ENCODE data around the gene TTC12. TPM values are rescaled to one million over a fixed set of nuclear protein-coding genes. Genes with fewer than 3 reads are reported as not detected.

TTC12 gene
- total RNA-seq, 2 donors from 2014 or later = 12.8 to 14.4 TPM

DNA sequence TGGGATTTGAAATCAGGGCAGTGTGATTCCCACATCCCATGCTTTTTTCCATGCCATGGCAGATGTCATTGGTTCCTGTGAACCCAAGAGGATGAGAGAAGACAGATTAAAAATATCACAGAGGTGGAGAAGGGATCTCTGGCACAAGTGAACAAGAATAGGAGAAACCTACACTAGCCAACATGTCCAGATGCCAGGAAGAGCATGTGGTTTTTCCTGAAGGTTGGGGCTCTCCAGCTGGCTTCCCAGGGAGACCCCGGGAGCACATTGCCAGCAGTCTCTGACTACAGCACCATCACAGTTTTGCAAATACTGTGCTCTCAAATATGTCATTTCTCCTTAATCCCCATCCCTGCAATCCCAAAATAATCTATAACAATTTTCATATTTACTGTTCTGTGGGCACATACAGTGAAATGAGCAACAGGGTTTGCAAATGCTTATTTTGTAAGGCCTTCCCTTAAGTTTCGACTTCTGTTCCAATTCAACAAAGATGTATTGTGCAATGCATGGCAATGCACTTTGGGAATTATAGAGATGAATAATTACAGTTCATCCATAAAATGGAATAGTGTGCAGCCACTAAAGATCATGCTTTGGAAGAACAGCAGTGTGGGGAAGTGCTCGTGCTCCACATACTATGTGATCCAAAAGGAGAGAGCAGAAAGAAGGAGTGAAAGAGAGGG lies 78.0 kb downstream of the TTC12 start:
- no peak for ATAC-seq
- intact Hi-C loops (cut with DNase I, micrococcal nuclease) = no loop called here
- no peak for DNase-seq

DNA sequence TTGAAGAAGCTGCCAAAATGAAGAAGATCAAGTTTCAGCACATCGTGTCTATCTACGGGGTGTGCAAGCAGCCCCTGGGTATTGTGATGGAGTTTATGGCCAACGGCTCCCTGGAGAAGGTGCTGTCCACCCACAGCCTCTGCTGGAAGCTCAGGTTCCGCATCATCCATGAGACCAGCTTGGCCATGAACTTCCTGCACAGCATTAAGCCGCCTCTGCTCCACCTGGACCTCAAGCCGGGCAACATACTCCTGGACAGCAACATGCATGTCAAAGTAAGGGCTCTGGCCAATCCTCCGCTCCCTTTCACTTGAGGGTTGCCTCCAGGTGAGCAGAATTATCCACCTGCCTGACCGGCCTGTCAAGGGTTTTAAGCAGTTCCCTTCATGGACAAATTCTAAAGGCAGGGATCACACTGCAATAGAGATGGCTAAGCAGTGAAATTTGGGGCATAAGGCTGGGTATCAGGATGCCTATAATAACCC lies 79.2 kb downstream of the TTC12 start:
- DNase-seq (no peak), ATAC-seq (no peak)
- intact Hi-C loops (cut with DNase I, micrococcal nuclease) = no loop called here

DNA sequence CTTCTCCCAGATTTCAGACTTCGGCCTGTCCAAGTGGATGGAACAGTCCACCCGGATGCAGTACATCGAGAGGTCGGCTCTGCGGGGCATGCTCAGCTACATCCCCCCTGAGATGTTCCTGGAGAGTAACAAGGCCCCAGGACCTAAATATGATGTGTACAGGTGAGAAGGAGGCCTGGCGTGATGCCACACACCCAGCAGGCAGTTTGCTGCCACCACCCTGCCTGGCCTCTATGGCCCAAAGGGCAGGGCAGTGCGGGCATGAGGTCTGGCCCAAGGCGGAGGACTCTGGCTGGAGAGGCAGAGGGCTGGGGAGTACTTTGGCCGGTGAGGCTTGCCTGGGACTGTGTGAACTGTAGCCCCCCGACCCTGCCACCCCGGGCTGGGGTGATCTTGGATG lies 80.5 kb downstream of the TTC12 start:
- intact Hi-C loops (cut with DNase I, micrococcal nuclease) = no loop called here
- no peak for ATAC-seq
- DNase-seq = no peak

DNA sequence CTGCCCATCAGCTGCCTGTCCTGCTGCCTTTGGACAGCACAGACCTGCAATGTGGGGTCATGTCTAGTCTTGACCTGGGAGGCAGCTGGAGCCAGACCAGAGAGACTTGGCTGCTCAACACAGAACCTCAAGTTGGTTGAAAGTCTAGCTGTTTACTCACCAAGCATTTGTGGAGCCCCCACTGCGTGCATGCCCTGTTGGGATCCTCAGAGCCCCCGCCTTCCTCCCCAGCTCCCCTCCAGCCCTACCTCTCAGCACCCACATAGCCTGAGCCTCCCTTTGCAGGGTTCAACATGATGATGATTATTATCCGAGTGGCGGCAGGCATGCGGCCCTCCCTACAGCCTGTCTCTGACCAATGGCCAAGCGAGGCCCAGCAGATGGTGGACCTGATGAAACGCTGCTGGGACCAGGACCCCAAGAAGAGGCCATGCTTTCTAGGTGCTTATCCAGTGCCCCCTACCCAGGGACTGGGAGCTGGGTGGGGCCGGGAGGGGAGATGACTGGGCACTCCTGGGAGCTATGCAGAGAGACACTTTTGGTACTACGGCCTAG lies 81.5 kb downstream of the TTC12 start:
- ATAC-seq (no peak), DNase-seq (no peak)
- intact Hi-C loops (cut with DNase I, micrococcal nuclease) = no loop called here

DNA sequence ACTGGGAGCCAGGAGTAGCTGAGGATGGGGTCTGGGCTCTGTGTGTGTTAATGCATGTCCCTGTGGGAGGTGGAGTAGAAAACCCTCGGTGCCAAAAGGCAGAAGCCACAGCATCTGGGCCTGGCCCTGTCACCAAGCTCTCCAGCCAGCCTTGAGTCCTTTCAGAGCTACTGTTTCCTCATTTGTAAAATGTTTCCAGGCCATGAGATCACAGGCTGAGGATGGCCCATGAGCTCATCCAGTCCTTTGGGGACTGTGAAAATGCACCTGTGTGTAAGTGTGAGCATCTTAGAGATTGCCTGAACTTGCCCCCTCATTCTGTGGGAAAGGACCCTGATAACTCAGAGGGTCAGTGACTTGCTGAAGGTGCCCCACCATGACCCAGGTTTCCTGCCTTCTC lies 82.3 kb downstream of the TTC12 start:
- ATAC-seq (no peak), DNase-seq (no peak)
- intact Hi-C loops (cut with DNase I, micrococcal nuclease) = no loop called here

DNA sequence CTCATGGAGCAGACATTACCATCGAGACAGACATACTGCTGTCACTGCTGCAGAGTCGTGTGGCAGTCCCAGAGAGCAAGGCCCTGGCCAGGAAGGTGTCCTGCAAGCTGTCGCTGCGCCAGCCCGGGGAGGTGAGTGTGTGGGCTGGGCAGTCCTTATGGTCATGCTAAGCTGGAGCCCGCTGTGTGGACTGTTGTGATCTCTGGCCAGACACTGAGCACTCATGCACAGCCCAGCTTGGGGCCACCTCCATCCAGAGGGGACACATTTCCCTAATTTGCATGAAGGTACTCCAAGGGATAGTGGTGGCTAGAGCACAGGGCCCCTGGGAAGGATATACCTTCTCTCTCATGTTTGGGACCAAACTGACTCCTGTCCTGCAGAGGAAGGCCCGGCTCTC lies 82.8 kb downstream of the TTC12 start:
- DNase-seq (no peak), ATAC-seq (no peak)
- intact Hi-C loops (cut with DNase I, micrococcal nuclease) = no loop called here

DNA sequence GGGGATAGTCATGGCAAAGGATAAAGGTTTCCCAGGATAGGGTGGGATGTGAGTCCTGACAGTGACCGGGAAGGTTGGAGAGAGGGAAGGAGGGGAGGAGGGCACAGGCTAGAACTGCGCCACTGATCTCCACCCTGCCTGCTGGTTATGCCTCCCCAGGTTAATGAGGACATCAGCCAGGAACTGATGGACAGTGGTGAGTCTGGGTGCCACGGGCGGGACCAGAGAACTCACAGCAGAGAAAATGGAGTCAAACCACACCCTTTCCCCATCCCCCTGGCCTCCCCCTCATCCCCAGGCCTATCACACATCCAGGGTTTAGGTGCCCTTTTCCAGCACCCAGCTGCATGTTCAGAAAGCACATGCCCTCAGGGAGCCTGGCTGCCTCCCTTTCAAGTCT lies 83.4 kb downstream of the TTC12 start:
- DNase-seq (no peak), ATAC-seq (no peak)
- intact Hi-C loops (cut with DNase I, micrococcal nuclease) = no loop called here

DNA sequence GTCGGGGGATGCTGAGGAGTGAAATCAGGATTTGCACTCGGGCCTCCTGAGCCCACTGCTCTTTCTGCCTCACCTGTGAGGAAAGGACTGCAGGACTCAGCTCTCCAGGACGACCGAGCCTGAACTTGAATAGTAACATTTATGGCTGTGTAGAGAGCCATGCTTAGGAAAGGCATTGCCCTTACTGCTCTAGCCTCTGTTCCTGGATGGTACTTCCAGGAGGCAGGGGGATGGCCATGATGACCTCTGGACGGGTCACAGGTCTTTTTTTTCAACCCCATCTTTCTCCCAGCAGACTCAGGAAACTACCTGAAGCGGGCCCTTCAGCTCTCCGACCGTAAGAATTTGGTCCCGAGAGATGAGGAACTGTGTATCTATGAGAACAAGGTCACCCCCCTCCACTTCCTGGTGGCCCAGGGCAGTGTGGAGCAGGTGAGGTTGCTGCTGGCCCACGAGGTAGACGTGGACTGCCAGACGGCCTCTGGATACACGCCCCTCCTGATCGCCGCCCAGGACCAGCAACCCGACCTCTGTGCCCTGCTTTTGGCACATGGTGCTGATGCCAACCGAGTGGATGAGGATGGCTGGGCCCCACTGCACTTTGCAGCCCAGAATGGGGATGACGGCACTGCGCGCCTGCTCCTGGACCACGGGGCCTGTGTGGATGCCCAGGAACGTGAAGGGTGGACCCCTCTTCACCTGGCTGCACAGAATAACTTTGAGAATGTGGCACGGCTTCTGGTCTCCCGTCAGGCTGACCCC lies 84.5 kb downstream of the TTC12 start:
- no peak for ATAC-seq
- DNase-seq = no peak
- intact Hi-C loops (cut with DNase I, micrococcal nuclease) = no loop called here

DNA sequence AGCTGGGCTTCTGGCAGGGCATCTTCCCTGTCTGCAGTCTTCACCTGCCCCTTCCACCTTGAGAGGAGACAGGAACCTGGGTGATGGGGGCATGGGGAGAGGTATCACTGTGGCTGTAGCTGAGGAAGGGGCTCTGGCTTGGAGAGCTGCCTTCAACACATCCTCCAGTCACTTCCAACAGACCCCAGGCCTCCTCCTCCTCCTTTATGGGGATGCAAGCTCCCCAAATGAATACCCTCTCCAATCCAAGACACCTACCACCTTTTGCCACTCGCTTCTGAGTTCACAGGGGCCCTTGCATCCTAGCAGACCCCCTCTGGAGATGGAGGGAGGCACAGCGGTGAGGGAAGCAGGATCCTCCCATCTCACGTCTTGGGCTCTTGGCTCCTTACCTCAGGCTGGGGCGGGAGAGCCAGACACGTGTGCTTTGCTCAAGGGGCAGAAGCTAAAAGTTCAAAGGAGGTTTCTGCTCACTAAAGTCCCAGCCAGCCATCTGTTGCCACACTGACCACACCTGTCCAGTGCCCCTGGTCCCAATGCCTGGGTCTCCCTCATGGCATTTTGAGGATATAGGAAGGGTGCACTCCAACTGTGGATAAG lies 86.3 kb downstream of the TTC12 start:
- intact Hi-C loops (cut with DNase I, micrococcal nuclease) = no loop called here
- no peak for ATAC-seq
- DNase-seq = no peak

DNA sequence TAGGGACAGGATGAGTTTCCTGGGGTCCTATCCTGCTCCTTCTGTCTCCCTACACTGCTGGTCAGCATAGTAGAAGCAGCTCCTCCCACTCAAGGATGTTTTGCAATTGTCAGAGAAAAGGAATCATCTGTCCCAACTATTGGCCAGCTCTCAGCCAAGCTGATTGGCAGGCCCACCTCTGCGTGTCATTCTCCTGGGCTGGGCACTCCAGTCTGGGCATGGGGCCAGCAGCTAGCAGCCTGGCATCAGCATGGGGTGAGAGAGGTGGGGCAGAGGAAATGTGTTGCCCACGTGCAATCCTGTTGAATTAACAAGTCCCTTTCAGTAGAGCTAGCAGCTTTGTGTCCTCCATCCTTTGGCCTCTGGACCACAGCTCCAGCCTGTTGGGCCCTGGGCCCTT lies 87.3 kb downstream of the TTC12 start:
- DNase-seq = peak; percentile 64 to 70
- intact Hi-C loops (cut with DNase I, micrococcal nuclease) = no loop called here
- ATAC-seq = peak; percentile 99

DNA sequence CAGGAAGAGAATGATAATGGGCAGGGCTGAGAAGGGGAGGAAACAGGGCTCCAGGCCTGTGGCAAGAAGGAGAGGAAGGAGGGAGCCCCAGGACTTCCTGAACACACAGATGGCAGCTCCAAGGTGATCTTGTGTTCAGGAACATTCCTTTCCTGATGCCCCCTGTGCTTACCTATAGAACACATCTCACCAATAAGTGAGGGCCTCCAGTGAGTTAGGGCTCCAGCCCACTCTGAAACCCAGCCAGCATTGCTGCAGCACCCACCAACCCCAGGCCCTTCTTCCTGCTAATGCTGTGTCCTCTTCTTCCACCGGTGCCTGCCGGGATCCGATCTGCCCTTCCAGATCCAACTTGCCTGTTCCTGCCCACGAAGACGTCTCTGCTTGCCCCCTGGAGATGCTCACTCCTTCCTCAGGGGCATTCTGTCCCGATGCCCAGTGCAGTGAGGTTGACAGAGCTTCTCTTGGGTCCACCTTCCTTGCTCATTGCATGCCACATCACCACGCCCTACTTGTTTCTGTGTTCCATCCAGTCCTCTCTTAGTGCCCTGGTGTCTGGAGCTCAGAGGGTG lies 90.6 kb downstream of the TTC12 start:
- ATAC-seq = no peak
- DNase-seq = no peak
- intact Hi-C loops (cut with DNase I, micrococcal nuclease) = no loop called here

DNA sequence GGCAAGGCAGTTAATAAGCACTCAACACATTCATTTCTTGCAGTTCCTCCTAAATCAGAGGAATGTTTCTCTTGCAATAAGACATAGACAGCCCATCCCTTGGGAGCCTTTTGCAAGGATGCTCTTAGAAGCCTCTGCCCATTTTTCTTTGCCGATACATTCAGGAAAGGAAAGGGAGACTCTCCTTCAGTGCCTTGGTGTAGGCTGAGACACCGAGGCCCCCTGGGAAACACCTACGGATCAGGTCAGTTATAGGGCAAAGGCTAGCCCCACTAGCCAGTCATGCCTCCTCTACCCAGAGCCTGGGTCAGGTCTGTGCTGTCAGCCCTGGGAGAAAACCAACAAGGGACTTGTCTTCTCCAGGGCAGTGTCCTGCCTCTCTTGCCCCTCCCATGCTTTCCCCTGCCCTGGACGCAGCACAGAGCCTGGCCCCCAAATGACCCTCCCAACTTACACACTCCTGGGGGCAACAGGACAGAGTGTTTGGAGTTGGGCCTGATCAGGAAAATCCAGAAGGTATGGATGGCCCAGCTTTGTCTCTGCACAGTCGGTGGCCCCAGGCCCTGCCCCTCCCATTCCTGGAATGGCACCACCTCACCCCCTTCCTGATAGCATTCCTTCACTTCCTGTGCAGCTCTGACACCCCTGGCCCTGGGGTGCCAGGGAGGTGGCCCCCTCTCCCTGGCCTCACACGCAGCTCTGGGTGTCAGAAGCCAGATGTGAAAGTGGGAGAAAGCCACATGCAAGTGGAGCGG lies 91.5 kb downstream of the TTC12 start:
- intact Hi-C loops (cut with DNase I, micrococcal nuclease) = no loop called here
- ATAC-seq (no peak), DNase-seq (no peak)

DNA sequence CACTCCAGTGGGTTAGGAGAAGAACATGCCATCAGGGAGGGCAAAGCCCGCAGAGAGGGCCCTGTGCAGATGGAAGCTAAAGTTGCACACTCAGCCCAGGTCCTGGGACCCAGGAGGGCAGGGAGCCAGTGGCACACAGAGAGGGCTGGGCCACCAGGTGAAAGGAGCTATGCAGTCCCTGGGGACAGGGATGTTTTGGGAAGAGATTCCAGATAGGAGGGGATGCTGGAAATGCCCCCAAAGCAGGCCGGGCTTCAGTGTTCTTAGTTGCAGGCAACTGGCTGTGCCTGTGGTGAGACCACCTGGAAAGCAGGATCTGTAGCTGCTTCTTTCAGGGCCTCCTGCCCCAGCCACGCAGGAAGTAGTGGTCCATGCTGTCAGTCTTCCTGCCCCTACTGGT lies 92.8 kb downstream of the TTC12 start:
- no peak for DNase-seq
- intact Hi-C loops (cut with DNase I, micrococcal nuclease) = no loop called here
- ATAC-seq = no peak

DNA sequence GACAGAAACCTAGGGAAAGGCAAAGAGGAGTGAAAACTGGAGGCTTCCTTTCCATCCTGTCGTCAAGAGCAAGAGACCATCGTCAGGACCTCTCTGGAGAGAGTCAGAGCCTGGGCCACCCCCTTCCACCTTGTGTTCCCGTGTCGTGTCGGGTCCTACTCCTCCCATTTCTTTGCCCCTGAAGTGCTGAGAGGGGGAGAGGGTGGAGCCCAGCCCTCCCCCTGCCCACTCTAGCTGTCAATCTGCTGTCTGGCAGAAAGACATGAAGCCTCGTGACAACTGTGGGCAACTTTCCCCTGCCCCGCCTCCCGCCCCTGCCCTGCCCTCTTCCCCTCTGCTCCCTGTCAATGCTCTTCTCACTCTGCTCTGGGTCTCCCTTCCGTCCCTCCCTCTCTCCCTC lies 93.8 kb downstream of the TTC12 start:
- ATAC-seq (no peak), DNase-seq (no peak)
- intact Hi-C loops (cut with DNase I, micrococcal nuclease) = no loop called here

DNA sequence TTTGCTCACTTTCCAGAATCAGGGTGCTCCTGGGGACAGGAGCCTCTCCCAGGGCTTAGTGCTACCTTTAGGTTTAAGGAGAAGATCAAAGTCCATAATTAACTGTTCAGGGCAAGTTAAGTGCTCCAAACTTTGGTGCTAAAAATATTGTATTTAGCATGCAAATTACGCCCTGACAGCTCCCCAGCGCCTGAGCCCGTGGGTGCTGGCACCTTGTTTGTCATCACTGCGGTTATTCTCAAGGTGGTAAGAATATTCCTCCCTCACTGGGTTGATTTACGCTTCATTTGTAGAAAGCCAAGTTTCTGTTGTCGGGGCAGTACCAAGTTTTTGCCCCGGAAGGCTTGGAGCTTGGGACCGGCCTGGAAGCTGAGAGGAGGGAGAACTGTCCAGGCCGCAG lies 94.5 kb downstream of the TTC12 start:
- intact Hi-C loops (cut with DNase I, micrococcal nuclease) = no loop called here
- ATAC-seq (no peak), DNase-seq (no peak)

DNA sequence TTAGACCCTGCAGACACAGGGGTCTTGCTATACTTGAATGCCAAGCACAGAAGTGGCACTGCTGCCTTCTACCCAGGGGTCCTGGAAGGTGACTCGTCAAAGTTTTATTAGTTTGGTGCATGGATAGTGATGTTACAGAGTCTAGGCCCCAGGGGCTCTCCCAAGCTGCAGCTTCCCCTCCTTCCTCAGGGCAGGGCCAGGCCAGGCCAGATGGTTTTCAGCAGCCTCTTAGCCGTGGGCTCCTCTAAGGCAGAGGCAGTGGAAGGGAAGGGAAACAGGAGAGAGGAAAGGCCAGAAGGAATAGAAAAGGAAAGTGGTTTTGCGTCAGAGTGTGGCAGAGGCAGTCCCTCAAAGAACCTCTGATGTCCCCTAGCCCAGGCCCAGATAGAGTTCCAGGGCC lies 95.1 kb downstream of the TTC12 start:
- intact Hi-C loops (cut with DNase I, micrococcal nuclease) = no loop called here
- ATAC-seq (no peak), DNase-seq (no peak)

DNA sequence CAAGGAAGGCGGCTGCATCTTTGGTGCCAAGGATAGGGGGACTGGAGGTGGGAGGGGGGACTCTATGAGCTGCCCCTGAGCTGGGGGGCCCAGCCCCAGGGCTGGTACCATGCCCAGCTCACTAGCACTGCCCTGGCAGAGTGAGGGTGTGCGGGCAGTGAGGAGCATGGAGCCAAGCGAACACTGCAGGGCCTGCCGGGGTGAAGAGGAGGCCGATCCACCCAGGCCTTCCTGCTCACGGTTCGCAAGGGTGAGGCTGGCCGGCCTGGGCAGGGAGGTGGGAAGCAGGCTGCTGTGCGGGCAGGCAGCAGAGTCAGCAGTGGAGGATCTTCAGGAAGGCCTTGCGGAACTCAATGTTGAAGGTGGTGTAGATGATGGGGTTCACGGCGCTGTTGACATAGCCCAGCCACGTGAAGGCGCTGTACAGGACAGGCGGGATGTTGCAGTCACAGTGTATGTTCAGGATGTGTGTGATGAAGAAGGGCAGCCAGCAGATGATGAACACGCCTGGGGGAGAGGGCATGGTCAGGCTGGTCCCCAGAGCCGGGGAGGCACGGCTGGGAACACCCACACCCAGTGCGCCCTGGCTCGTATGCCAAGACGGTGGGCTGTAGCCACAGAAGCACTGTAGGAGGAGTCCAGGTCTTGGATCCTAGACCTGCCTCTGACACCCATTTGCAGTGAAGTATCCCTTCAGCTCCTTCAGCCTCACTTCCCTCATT lies 96.2 kb downstream of the TTC12 start:
- DNase-seq (no peak), ATAC-seq (no peak)
- intact Hi-C loops (cut with DNase I, micrococcal nuclease) = no loop called here

DNA sequence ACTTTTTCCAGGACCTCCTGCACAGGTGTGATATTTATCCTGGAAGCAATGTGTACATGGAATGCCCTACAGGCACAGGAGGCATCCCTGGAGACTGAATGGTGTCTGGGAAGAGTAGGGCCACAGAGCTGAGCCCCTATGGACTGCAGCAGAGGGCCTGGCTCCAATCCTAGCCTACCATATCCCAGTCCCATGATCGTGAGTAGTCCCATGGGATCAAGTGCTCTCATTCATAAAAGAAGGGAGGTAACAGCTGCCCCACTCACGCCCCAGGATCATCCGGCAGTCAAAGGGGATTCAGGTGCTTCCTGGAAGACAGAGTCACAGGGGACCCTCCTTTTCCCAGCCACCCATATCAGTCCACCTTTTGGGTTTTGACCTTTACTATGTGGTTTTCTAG lies 97.2 kb downstream of the TTC12 start:
- ATAC-seq (no peak), DNase-seq (no peak)
- intact Hi-C loops (cut with DNase I, micrococcal nuclease) = no loop called here
